ENCODE results near the gene LMNTD2.
A peak's percentile ranks its signal among the peaks of the same experiment; 100 is the strongest.

LMNTD2 gene

GRCh38 chr11:532527-532985, 28.0 kb downstream of the LMNTD2 start:
- H3K9ac ChIP-seq (ENCODE audit: low read length): no peak overlapping the region
- no peak overlapping the region for H3K4ac ChIP-seq (ENCODE audit: low read depth in 1 of 2, low read length in 2 of 2)
- no peak overlapping the region for H2AK5ac ChIP-seq (ENCODE audit: low read length, severe bottlenecking)
- no peak overlapping the region for H2BK12ac ChIP-seq (ENCODE audit: low read length in 2 of 2)
- peaks cover 12% of the 10 kb centered on the region for H3K79me1 ChIP-seq (replicated peaks; ENCODE audit: low read length, poor library complexity, severe bottlenecking)
- H3K9me3 ChIP-seq (ENCODE audit: control insufficient read depth, low read length): no peaks in the 10 kb centered on the region
- WGBS: 97% methylated on average over 22 of the region's 23 CpGs
- no peak overlapping the region for H3K18ac ChIP-seq (ENCODE audit: low read depth in 1 of 2, low read length in 2 of 2)
- no peak overlapping the region for H3K4me2 ChIP-seq (ENCODE audit: low read length, poor library complexity, severe bottlenecking)
- no peak overlapping the region for H3K27ac ChIP-seq (ENCODE audit: low read length, poor library complexity, severe bottlenecking)
- H3K4me1 ChIP-seq (ENCODE audit: control insufficient read depth, insufficient read depth, low read depth, low read length): peaks cover 31% of the 10 kb centered on the region
- peak overlapping the region; percentile 3 for H4K91ac ChIP-seq (ENCODE audit: low read length)
- H2BK120ac ChIP-seq (ENCODE audit: low read depth, low read length): no peak overlapping the region
- H3K4me3 ChIP-seq (ENCODE audit: insufficient read depth in 1 of 2, low read depth in 1 of 2, low read length in 2 of 2): no peak overlapping the region
- no peak overlapping the region for H2AFZ ChIP-seq (ENCODE audit: low read depth, low read length)
- H4K8ac ChIP-seq (ENCODE audit: low read length): no peak overlapping the region
- no peak overlapping the region for H2BK15ac ChIP-seq (ENCODE audit: low read depth, poor library complexity, severe bottlenecking)
- H3K27me3 ChIP-seq (ENCODE audit: control insufficient read depth in 1 of 2, insufficient read depth in 1 of 2, low read length in 2 of 2): peaks cover 0 to 6% of the 10 kb centered on the region in 2 experiments
- H3K23ac ChIP-seq (ENCODE audit: low read length in 2 of 2): no peak overlapping the region
- no peak for DNase-seq
- peaks cover 27 to 50% of the 10 kb centered on the region in 2 experiments for H3K36me3 ChIP-seq (ENCODE audit: control insufficient read depth in 1 of 2, insufficient read depth in 2 of 2, low read depth in 1 of 2, low read length in 2 of 2)
- no peak overlapping the region for H2BK5ac ChIP-seq (ENCODE audit: low read depth, low read length, poor library complexity, severe bottlenecking)
- no peak overlapping the region for H3K14ac ChIP-seq (ENCODE audit: low read length in 2 of 2)

DNA sequence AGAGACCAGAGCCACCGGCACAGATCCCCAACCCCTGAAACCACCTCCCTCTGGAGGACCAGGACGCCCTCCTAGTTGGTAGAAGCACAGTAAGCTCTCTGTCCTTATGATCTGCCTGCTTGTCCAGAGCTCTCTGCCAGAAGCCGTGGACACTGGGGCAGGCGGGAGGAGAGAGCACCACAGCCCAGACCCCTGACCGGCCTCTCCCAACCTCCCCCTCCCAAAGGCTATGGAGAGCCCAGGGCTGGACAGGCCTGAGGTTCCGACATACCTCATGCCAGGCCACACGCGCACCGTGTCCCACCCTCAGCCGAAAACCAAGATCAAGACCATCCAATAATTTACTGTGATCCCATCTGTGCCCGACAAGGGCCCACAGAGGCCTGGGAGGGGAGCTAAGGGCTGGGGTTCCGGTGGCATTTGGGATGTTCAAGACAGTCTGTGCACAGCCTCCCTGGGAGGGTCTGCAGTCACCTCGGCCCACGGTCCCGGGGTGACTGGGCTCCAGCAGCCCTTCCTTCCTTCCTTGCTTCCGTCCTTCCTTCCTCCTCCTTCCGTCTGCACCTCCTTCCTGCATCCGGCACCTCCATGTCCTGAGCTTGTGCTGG, 28.5 kb downstream of the LMNTD2 start:
- no peak overlapping the region for H3K27ac ChIP-seq (ENCODE audit: low read length, poor library complexity, severe bottlenecking)
- peaks cover 25% of the 10 kb centered on the region for H3K4me1 ChIP-seq (ENCODE audit: control insufficient read depth, insufficient read depth, low read depth, low read length)
- H3K9ac ChIP-seq (ENCODE audit: low read length): no peak overlapping the region
- H3K23ac ChIP-seq (ENCODE audit: low read length in 2 of 2): peak overlapping the region in 1 of 2 experiments; percentile 16
- H3K4me2 ChIP-seq (ENCODE audit: low read length, poor library complexity, severe bottlenecking): no peak overlapping the region
- WGBS: 95% methylated on average over 13 of the region's 18 CpGs
- H2AFZ ChIP-seq (ENCODE audit: low read depth, low read length): no peak overlapping the region
- no peak for DNase-seq
- no peak overlapping the region for H2AK5ac ChIP-seq (ENCODE audit: low read length, severe bottlenecking)
- H2BK12ac ChIP-seq (ENCODE audit: low read length in 2 of 2): peak overlapping the region in 1 of 2 experiments; percentile 29
- H3K18ac ChIP-seq (ENCODE audit: low read depth in 1 of 2, low read length in 2 of 2): no peak overlapping the region
- H3K14ac ChIP-seq (ENCODE audit: low read length in 2 of 2): no peak overlapping the region
- no peak overlapping the region for H4K91ac ChIP-seq (ENCODE audit: low read length)
- H3K4me3 ChIP-seq (ENCODE audit: insufficient read depth in 1 of 2, low read depth in 1 of 2, low read length in 2 of 2): no peak overlapping the region
- no peak overlapping the region for H2BK15ac ChIP-seq (ENCODE audit: low read depth, poor library complexity, severe bottlenecking)
- no peak overlapping the region for H2BK120ac ChIP-seq (ENCODE audit: low read depth, low read length)
- H3K36me3 ChIP-seq (ENCODE audit: control insufficient read depth in 1 of 2, insufficient read depth in 2 of 2, low read depth in 1 of 2, low read length in 2 of 2): peaks cover 27 to 50% of the 10 kb centered on the region in 2 experiments
- no peak overlapping the region for H2BK5ac ChIP-seq (ENCODE audit: low read depth, low read length, poor library complexity, severe bottlenecking)
- H4K8ac ChIP-seq (ENCODE audit: low read length): no peak overlapping the region
- no peak overlapping the region for H3K4ac ChIP-seq (ENCODE audit: low read depth in 1 of 2, low read length in 2 of 2)
- H3K9me3 ChIP-seq (ENCODE audit: control insufficient read depth, low read length): no peaks in the 10 kb centered on the region
- H3K27me3 ChIP-seq (ENCODE audit: control insufficient read depth in 1 of 2, insufficient read depth in 1 of 2, low read length in 2 of 2): peaks cover 0 to 1% of the 10 kb centered on the region in 2 experiments
- H3K79me1 ChIP-seq (replicated peaks; ENCODE audit: low read length, poor library complexity, severe bottlenecking): peaks cover 12% of the 10 kb centered on the region

GRCh38 chr11:530960-531831, 29.3 kb downstream of the LMNTD2 start:
- peaks cover 19% of the 10 kb centered on the region for H3K4me1 ChIP-seq (ENCODE audit: control insufficient read depth, insufficient read depth, low read depth, low read length)
- H2AK5ac ChIP-seq (ENCODE audit: low read length, severe bottlenecking): no peak overlapping the region
- no peak overlapping the region for H2AFZ ChIP-seq (ENCODE audit: low read depth, low read length)
- WGBS: 92% methylated on average over 28 of the region's 28 CpGs
- no peak overlapping the region for H2BK5ac ChIP-seq (ENCODE audit: low read depth, low read length, poor library complexity, severe bottlenecking)
- no peak overlapping the region for H3K27ac ChIP-seq (ENCODE audit: low read length, poor library complexity, severe bottlenecking)
- H2BK120ac ChIP-seq (ENCODE audit: low read depth, low read length): no peak overlapping the region
- H3K4me3 ChIP-seq (ENCODE audit: insufficient read depth in 1 of 2, low read depth in 1 of 2, low read length in 2 of 2): no peak overlapping the region
- DNase-seq: no peak
- H3K4ac ChIP-seq (ENCODE audit: low read depth in 1 of 2, low read length in 2 of 2): no peak overlapping the region
- no peak overlapping the region for H3K4me2 ChIP-seq (ENCODE audit: low read length, poor library complexity, severe bottlenecking)
- H3K23ac ChIP-seq (ENCODE audit: low read length in 2 of 2): no peak overlapping the region
- H2BK12ac ChIP-seq (ENCODE audit: low read length in 2 of 2): no peak overlapping the region
- no peaks in the 10 kb centered on the region for H3K9me3 ChIP-seq (ENCODE audit: control insufficient read depth, low read length)
- no peaks in the 10 kb centered on the region for H3K27me3 ChIP-seq (ENCODE audit: control insufficient read depth in 1 of 2, insufficient read depth in 1 of 2, low read length in 2 of 2)
- H3K9ac ChIP-seq (ENCODE audit: low read length): no peak overlapping the region
- H3K79me1 ChIP-seq (replicated peaks; ENCODE audit: low read length, poor library complexity, severe bottlenecking): peaks cover 12% of the 10 kb centered on the region
- H3K36me3 ChIP-seq (ENCODE audit: control insufficient read depth in 1 of 2, insufficient read depth in 2 of 2, low read depth in 1 of 2, low read length in 2 of 2): peaks cover 27 to 50% of the 10 kb centered on the region in 2 experiments
- no peak overlapping the region for H3K18ac ChIP-seq (ENCODE audit: low read depth in 1 of 2, low read length in 2 of 2)
- H4K8ac ChIP-seq (ENCODE audit: low read length): no peak overlapping the region
- no peak overlapping the region for H3K14ac ChIP-seq (ENCODE audit: low read length in 2 of 2)
- no peak overlapping the region for H4K91ac ChIP-seq (ENCODE audit: low read length)
- H2BK15ac ChIP-seq (ENCODE audit: low read depth, poor library complexity, severe bottlenecking): no peak overlapping the region

DNA sequence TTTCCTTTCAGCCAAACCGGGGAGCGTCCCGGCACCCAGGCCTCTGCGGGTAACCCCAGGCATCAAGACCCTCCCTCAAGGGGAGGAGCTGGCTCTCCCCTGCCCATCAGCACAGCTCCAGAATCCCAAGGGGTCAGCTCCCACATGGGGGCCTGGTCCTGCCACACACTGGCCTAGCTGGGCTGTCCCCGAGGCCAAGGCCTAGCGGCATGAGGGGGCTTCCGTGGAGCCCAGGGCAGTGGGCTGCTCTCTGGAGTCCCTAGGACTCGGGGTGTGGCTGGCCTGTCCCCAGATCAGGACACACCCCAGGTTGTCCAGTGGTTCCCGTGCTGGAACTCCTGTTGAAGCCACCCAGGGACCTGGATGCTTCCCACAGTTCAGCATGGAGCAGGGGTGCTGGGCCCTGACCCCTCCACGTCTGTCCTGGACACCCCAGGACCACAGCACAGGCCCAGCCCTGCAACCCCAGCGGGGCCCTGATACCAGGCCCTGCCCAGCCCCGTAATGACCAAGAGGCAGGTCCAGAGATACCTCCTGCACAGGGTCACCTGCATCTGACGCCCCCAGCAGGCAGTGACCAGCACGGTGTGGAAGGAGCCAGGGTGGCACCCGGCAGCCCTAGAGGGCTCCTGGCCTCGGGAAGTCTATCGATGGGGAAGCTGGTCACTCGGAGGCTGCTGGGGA, 30.7 kb downstream of the LMNTD2 start:
- H3K79me1 ChIP-seq (replicated peaks; ENCODE audit: low read length, poor library complexity, severe bottlenecking): peaks cover 12% of the 10 kb centered on the region
- H3K9ac ChIP-seq (ENCODE audit: low read length): no peak overlapping the region
- no peak for DNase-seq
- no peak overlapping the region for H2BK5ac ChIP-seq (ENCODE audit: low read depth, low read length, poor library complexity, severe bottlenecking)
- 92% methylated on average over 18 of the region's 18 CpGs for WGBS
- no peak overlapping the region for H4K8ac ChIP-seq (ENCODE audit: low read length)
- no peaks in the 10 kb centered on the region for H3K9me3 ChIP-seq (ENCODE audit: control insufficient read depth, low read length)
- no peak overlapping the region for H2BK120ac ChIP-seq (ENCODE audit: low read depth, low read length)
- H3K4ac ChIP-seq (ENCODE audit: low read depth in 1 of 2, low read length in 2 of 2): no peak overlapping the region
- H3K27ac ChIP-seq (ENCODE audit: low read length, poor library complexity, severe bottlenecking): no peak overlapping the region
- H2BK15ac ChIP-seq (ENCODE audit: low read depth, poor library complexity, severe bottlenecking): no peak overlapping the region
- H3K18ac ChIP-seq (ENCODE audit: low read depth in 1 of 2, low read length in 2 of 2): no peak overlapping the region
- no peak overlapping the region for H3K4me3 ChIP-seq (ENCODE audit: insufficient read depth in 1 of 2, low read depth in 1 of 2, low read length in 2 of 2)
- H2AFZ ChIP-seq (ENCODE audit: low read depth, low read length): no peak overlapping the region
- H3K23ac ChIP-seq (ENCODE audit: low read length in 2 of 2): no peak overlapping the region
- H3K36me3 ChIP-seq (ENCODE audit: control insufficient read depth in 1 of 2, insufficient read depth in 2 of 2, low read depth in 1 of 2, low read length in 2 of 2): peaks cover 27 to 50% of the 10 kb centered on the region in 2 experiments
- H3K4me1 ChIP-seq (ENCODE audit: control insufficient read depth, insufficient read depth, low read depth, low read length): peaks cover 16% of the 10 kb centered on the region
- H3K4me2 ChIP-seq (ENCODE audit: low read length, poor library complexity, severe bottlenecking): no peak overlapping the region
- no peak overlapping the region for H3K14ac ChIP-seq (ENCODE audit: low read length in 2 of 2)
- no peak overlapping the region for H2BK12ac ChIP-seq (ENCODE audit: low read length in 2 of 2)
- H3K27me3 ChIP-seq (ENCODE audit: control insufficient read depth in 1 of 2, insufficient read depth in 1 of 2, low read length in 2 of 2): no peaks in the 10 kb centered on the region
- no peak overlapping the region for H2AK5ac ChIP-seq (ENCODE audit: low read length, severe bottlenecking)
- no peak overlapping the region for H4K91ac ChIP-seq (ENCODE audit: low read length)
